Esophagus squamous epithelium (tissue), 4 donors: ENCODE data around the gene TEX44.

Experiments used
- POLR2A ChIP-seq, 4 donors: fragments of 450-650 bp; IDR thresholded peaks; one replicate each; pipeline ENCODE4 v1.6.1; 2017; ENCODE audit warnings: antibody characterized with exemption in 4 of 4, mild to moderate bottlenecking in 4 of 4, moderate library complexity in 3 of 4
- TF ChIP-seq, protein P1 (sequence below), 6 experiments: fragments of 450-650 bp in 4 of 6; fragments of 200-600 bp in 2 of 6; sonication (generic) in 2 of 6; IDR thresholded peaks; one replicate each; pipeline ENCODE4 v1.5.1; 2016 to 2019; ENCODE audit warnings: antibody characterized with exemption in 6 of 6, mild to moderate bottlenecking in 4 of 6, moderate library complexity in 4 of 6

DNA sequence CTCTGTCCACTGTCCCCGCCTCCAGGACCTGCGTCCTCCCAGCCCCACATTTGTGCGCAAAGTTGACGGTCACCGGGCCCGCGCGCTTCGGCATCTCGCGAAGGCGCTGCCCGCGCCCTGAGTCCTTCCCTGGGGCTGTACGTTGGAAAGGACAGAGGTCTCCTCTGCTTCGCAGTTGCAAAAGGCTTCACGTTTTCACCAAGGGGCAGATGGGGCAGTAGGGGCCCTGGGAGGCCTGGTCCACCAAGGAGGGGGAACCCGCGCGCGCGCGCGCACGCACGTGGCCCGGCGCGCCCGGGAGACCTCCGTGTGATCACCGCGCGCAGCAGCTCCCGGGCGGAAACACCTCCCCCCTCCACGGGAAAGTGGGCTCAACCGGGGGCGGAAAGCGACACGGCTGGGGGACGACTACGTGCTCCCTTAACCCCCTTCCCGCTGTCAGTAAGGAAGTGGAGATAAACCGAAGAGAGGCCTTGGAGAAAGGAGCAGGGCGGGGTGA, 21.9 kb downstream of the TEX44 start:
- TF ChIP-seq, protein P1, sequence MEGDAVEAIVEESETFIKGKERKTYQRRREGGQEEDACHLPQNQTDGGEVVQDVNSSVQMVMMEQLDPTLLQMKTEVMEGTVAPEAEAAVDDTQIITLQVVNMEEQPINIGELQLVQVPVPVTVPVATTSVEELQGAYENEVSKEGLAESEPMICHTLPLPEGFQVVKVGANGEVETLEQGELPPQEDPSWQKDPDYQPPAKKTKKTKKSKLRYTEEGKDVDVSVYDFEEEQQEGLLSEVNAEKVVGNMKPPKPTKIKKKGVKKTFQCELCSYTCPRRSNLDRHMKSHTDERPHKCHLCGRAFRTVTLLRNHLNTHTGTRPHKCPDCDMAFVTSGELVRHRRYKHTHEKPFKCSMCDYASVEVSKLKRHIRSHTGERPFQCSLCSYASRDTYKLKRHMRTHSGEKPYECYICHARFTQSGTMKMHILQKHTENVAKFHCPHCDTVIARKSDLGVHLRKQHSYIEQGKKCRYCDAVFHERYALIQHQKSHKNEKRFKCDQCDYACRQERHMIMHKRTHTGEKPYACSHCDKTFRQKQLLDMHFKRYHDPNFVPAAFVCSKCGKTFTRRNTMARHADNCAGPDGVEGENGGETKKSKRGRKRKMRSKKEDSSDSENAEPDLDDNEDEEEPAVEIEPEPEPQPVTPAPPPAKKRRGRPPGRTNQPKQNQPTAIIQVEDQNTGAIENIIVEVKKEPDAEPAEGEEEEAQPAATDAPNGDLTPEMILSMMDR (IDR thresholded peaks at IDR 0.05) = no peak
- TF ChIP-seq POLR2A (IDR thresholded peaks at IDR 0.05) = peak in 1 of 4 donors; percentile 20
